ENCODE data around the gene ARL1. TPM values are rescaled to one million over a fixed set of nuclear protein-coding genes. Genes with fewer than 3 reads are reported as not detected.

The ARL1 gene
- total and polyA plus RNA-seq, 9 donors, result 65.3 to 101 (median 78.8) TPM

DNA sequence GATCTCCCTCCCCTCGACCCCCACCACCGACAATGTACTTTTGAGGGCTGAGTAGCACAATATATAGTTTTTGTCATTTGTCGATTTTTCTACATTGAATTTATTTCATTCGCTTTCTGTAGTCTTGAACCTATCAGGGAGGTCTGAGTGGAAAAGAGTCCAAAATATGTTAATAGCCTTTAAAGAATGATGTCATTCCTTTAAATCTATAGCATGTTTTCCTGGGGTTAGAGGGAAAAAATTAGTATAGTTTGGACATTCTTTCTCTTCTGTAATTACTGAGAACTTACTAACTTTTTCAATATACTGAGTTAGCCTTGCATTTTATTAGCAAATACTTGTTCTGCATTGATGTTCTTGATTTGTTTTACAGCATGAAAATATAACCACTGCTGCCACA lies 55.9 kb downstream of the ARL1 start:
- H3K9me3 ChIP-seq (replicated peaks; ENCODE audit: control insufficient read depth, low read depth, low read length), result no peaks in the 10 kb centered on the region
- WGBS (ENCODE audit: insufficient coverage), result no CpG with 5 or more reads among the region's 4 CpGs
- H3K4me1 ChIP-seq (ENCODE audit: control insufficient read depth, insufficient read depth, low read length), result no peaks in the 10 kb centered on the region
- H3K4me3 ChIP-seq (ENCODE audit: low read length), result no peak overlapping the region
- no peak overlapping the region for H3K27ac ChIP-seq (ENCODE audit: low read length)
- DNase-seq, result no peak
- peaks cover 28% of the 10 kb centered on the region for H3K36me3 ChIP-seq (ENCODE audit: control insufficient read depth, insufficient read depth, low read length)
- no peaks in the 10 kb centered on the region for H3K27me3 ChIP-seq (ENCODE audit: control insufficient read depth, insufficient read depth, low read length)

GRCh38 chr12:101343893-101344292 lies 63.7 kb downstream of the ARL1 start:
- Histone ChIP-seq H3K27ac (ENCODE audit: low read length) (no peak overlapping the region), H3K4me1 (ENCODE audit: control insufficient read depth, insufficient read depth, low read length) (no peaks in the 10 kb centered on the region), H3K36me3 (ENCODE audit: control insufficient read depth, insufficient read depth, low read length) (peaks cover 29% of the 10 kb centered on the region), H3K9me3 (replicated peaks; ENCODE audit: control insufficient read depth, low read depth, low read length) (no peaks in the 10 kb centered on the region), H3K27me3 (ENCODE audit: control insufficient read depth, insufficient read depth, low read length) (no peaks in the 10 kb centered on the region), H3K4me3 (ENCODE audit: low read length) (no peak overlapping the region)
- no peak for DNase-seq
- WGBS (ENCODE audit: insufficient coverage), result 83% methylated on average over 1 of the region's 3 CpGs

Other genes with a start within 250 kb of the ARL1 start
- 0.04 TPM for gene SLC5A8, start 197.5 kb downstream of the ARL1 start, total RNA-seq
- under 1 TPM in 2 of 8 donors, not detected in 6; 0.02 to 0.05 TPM for gene SLC5A8, start 197.5 kb downstream of the ARL1 start, polyA plus RNA-seq (ENCODE audit: insufficient read depth in 1 of 8, insufficient read length in 8 of 8, low replicate concordance in 1 of 8)
- gene UTP20, start 127.7 kb downstream of the ARL1 start, total RNA-seq, result 14.8 TPM
- 10 to 100 TPM in 6 of 8 donors, 1 to 10 TPM in 2; 6.8 to 13.7 (median 11.8) TPM for gene UTP20, start 127.7 kb downstream of the ARL1 start, polyA plus RNA-seq (ENCODE audit: insufficient read depth in 1 of 8, insufficient read length in 8 of 8, low replicate concordance in 1 of 8)
- not detected for gene SPIC, start 67.6 kb upstream of the ARL1 start, total RNA-seq
- gene SPIC, start 67.6 kb upstream of the ARL1 start, polyA plus RNA-seq (ENCODE audit: insufficient read depth in 1 of 8, insufficient read length in 8 of 8, low replicate concordance in 1 of 8), result not detected
- gene MYBPC1, start 187.2 kb upstream of the ARL1 start, total RNA-seq, result 2,328 TPM
- 1,000 to 10,000 TPM; 1,298 to 3,170 (median 2,070) TPM for gene MYBPC1, start 187.2 kb upstream of the ARL1 start, polyA plus RNA-seq (ENCODE audit: insufficient read depth in 1 of 8, insufficient read length in 8 of 8, low replicate concordance in 1 of 8)